ENCODE results near the gene ELL2.

- TF ChIP-seq POLR2A (IDR thresholded peaks at IDR 0.05) (no peak), CTCF (IDR thresholded peaks at IDR 0.05) (no peak), POLR2AphosphoS5 (IDR thresholded peaks at IDR 0.05) (no peak)
Observed at GRCh38 chr5:95962475-95962773, 773 bp upstream of the ELL2 start.
